ENCODE results near the gene GPR173. TPM values are rescaled to one million over a fixed set of nuclear protein-coding genes. Genes with fewer than 3 reads are reported as not detected.

The GPR173 gene
- total and polyA plus RNA-seq, 2 experiments from 2014 or later: 1.2 to 3.4 TPM

- TF ChIP-seq, protein P1, sequence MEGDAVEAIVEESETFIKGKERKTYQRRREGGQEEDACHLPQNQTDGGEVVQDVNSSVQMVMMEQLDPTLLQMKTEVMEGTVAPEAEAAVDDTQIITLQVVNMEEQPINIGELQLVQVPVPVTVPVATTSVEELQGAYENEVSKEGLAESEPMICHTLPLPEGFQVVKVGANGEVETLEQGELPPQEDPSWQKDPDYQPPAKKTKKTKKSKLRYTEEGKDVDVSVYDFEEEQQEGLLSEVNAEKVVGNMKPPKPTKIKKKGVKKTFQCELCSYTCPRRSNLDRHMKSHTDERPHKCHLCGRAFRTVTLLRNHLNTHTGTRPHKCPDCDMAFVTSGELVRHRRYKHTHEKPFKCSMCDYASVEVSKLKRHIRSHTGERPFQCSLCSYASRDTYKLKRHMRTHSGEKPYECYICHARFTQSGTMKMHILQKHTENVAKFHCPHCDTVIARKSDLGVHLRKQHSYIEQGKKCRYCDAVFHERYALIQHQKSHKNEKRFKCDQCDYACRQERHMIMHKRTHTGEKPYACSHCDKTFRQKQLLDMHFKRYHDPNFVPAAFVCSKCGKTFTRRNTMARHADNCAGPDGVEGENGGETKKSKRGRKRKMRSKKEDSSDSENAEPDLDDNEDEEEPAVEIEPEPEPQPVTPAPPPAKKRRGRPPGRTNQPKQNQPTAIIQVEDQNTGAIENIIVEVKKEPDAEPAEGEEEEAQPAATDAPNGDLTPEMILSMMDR (IDR thresholded peaks at IDR 0.05; ENCODE audit: poor library complexity): peak; percentile 4
- TF ChIP-seq EZH2phosphoT487 (IDR thresholded peaks at IDR 0.05; ENCODE audit: low read depth, severe bottlenecking, unreplicated experiment): no peak
- TF ChIP-seq EZH2 (IDR thresholded peaks at IDR 0.05; ENCODE audit: borderline replicate concordance): no peak
- no peaks in the 10 kb centered on the region for H3K9me2 ChIP-seq (replicated peaks; ENCODE audit: insufficient read depth)
- H3K36me3 ChIP-seq (replicated peaks; ENCODE audit: insufficient read depth, low read depth): no peaks in the 10 kb centered on the region
- H3K4me3 ChIP-seq: peak within 1 kb of the TSS; percentile 22
- no peaks in the 10 kb centered on the region for H3K9me3 ChIP-seq (ENCODE audit: low read depth)
- no peaks in the 10 kb centered on the region for H4K20me1 ChIP-seq (ENCODE audit: insufficient read depth, poor library complexity, severe bottlenecking)
- peak within 1 kb of the TSS; percentile 79 for H3K4me2 ChIP-seq
- H3K79me2 ChIP-seq: peaks cover 6% of the 10 kb centered on the region
- peak; percentile 94 for DNase-seq (ENCODE audit: low spot score)
- 61% methylated on average over 49 of the region's 67 CpGs for WGBS (ENCODE audit: low lambda C conversion rate, missing lambda C conversion rate)
- H3K27me3 ChIP-seq: no peaks in the 10 kb centered on the region
- H3K27ac ChIP-seq: peak within 1 kb of the TSS; percentile 83
- H2AFZ ChIP-seq: peak within 1 kb of the TSS; percentile 40
- no peaks in the 10 kb centered on the region for H3K4me1 ChIP-seq (ENCODE audit: insufficient read depth)
Observed at GRCh38 chrX:53093748-53094581, 45.4 kb downstream of the GPR173 start, which contains the start of gene KANTR. Gene KANTR, plus strand, starts transcription at chrX:53094142. Its CDS starts 30,131 bp downstream, at chrX:53124273.

GRCh38 chrX:53094582-53094905 is 46.0 kb downstream of the GPR173 start:
- H3K9me3 ChIP-seq (ENCODE audit: low read depth): no peaks in the 10 kb centered on the region
- TF ChIP-seq EZH2 (IDR thresholded peaks at IDR 0.05; ENCODE audit: borderline replicate concordance) (no peak), EZH2phosphoT487 (IDR thresholded peaks at IDR 0.05; ENCODE audit: low read depth, severe bottlenecking, unreplicated experiment) (no peak)
- TF ChIP-seq, protein P1 (IDR thresholded peaks at IDR 0.05; ENCODE audit: poor library complexity): no peak
- 42% methylated on average over 5 of the region's 5 CpGs for WGBS (ENCODE audit: low lambda C conversion rate, missing lambda C conversion rate)
- H3K36me3 ChIP-seq (replicated peaks; ENCODE audit: insufficient read depth, low read depth): no peaks in the 10 kb centered on the region
- H3K4me1 ChIP-seq (ENCODE audit: insufficient read depth): no peaks in the 10 kb centered on the region
- H4K20me1 ChIP-seq (ENCODE audit: insufficient read depth, poor library complexity, severe bottlenecking): no peaks in the 10 kb centered on the region
- H3K27me3 ChIP-seq: no peaks in the 10 kb centered on the region
- H3K4me2 ChIP-seq: peak overlapping the region; percentile 73
- no peaks in the 10 kb centered on the region for H3K9me2 ChIP-seq (replicated peaks; ENCODE audit: insufficient read depth)
- H3K79me2 ChIP-seq: peaks cover 6% of the 10 kb centered on the region
- peak overlapping the region; percentile 83 for H3K27ac ChIP-seq
- H2AFZ ChIP-seq: peak overlapping the region; percentile 40
- no peak for DNase-seq (ENCODE audit: low spot score)
- H3K4me3 ChIP-seq: peak overlapping the region; percentile 22

- Histone ChIP-seq H3K79me2 (peaks cover 6% of the 10 kb centered on the region), H3K27ac (no peak overlapping the region), H3K27me3 (no peaks in the 10 kb centered on the region), H3K9me3 (ENCODE audit: low read depth) (no peaks in the 10 kb centered on the region), H3K4me2 (no peak overlapping the region), H4K20me1 (ENCODE audit: insufficient read depth, poor library complexity, severe bottlenecking) (no peaks in the 10 kb centered on the region), H3K4me1 (ENCODE audit: insufficient read depth) (no peaks in the 10 kb centered on the region), H3K4me3 (no peak overlapping the region), H3K36me3 (replicated peaks; ENCODE audit: insufficient read depth, low read depth) (no peaks in the 10 kb centered on the region), H3K9me2 (replicated peaks; ENCODE audit: insufficient read depth) (no peaks in the 10 kb centered on the region), H2AFZ (no peak overlapping the region)
- TF ChIP-seq, protein P1 (IDR thresholded peaks at IDR 0.05; ENCODE audit: poor library complexity): no peak
- TF ChIP-seq EZH2 (IDR thresholded peaks at IDR 0.05; ENCODE audit: borderline replicate concordance) (no peak), EZH2phosphoT487 (IDR thresholded peaks at IDR 0.05; ENCODE audit: low read depth, severe bottlenecking, unreplicated experiment) (no peak)
- WGBS (ENCODE audit: low lambda C conversion rate, missing lambda C conversion rate): 75% methylated on average over 3 of the region's 3 CpGs
- DNase-seq (ENCODE audit: low spot score): no peak
Observed at GRCh38 chrX:53095796-53096195, 47.2 kb downstream of the GPR173 start.
